GM06990 (cell line): ENCODE measurements around the gene CNGB1.

Source experiments
- DNase-seq: peaks from one replicate; pipeline ENCODE4 v3.0.0-alpha.2; 2011; ENCODE audit not compliant: insufficient read length; ENCODE audit errors: extremely low read depth
- H3K27me3 ChIP-seq: replicated peaks from 2 replicates; pipeline ENCODE4 v1.6.0; 2011; ENCODE audit warnings: low read length; ENCODE audit not compliant: control insufficient read depth, insufficient read depth
- H3K36me3 ChIP-seq: 2 replicates; pipeline ENCODE4 v1.5.1; 2011; ENCODE audit warnings: low read length; ENCODE audit not compliant: control insufficient read depth, insufficient read depth
- H3K4me3 ChIP-seq: replicated peaks from 2 replicates; pipeline ENCODE4 v1.5.1; 2011; ENCODE audit warnings: low read depth, mild to moderate bottlenecking, control low read depth, low read length
- TF ChIP-seq, protein P1 (sequence below): IDR thresholded peaks from 2 replicates; pipeline ENCODE4 v1.5.1; 2011; ENCODE audit warnings: low read length, control low read depth, mild to moderate bottlenecking, inconsistent platforms; ENCODE audit not compliant: insufficient read depth, poor library complexity, severe bottlenecking

Gene CNGB1

DNA sequence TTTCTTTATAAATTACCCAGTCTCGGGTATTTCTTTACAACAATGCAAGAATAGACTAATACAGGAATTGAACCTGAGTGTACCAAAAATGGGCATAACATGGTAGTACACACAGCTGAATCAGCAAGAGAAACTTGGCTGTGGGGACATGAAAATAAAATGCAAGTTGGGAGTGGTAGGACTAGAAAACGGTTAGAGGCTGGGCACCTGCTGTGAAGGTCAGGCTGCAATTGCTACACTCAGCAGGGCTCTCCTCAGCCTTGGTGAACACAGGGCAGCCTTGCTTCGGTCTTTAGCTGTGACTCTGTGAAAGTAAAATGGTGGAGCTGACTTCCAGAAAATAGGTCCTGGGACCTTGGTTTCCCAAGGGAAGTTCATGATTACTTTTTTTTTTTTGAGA, 45.6 kb downstream of the CNGB1 start:
- Histone ChIP-seq H3K27me3 (no peaks in the 10 kb centered on the region; the same call in 1 of the 2 replicates), H3K36me3 (no peaks in the 10 kb centered on the region), H3K4me3 (no peak overlapping the region)
- DNase-seq, result no peak
- TF ChIP-seq, protein P1, sequence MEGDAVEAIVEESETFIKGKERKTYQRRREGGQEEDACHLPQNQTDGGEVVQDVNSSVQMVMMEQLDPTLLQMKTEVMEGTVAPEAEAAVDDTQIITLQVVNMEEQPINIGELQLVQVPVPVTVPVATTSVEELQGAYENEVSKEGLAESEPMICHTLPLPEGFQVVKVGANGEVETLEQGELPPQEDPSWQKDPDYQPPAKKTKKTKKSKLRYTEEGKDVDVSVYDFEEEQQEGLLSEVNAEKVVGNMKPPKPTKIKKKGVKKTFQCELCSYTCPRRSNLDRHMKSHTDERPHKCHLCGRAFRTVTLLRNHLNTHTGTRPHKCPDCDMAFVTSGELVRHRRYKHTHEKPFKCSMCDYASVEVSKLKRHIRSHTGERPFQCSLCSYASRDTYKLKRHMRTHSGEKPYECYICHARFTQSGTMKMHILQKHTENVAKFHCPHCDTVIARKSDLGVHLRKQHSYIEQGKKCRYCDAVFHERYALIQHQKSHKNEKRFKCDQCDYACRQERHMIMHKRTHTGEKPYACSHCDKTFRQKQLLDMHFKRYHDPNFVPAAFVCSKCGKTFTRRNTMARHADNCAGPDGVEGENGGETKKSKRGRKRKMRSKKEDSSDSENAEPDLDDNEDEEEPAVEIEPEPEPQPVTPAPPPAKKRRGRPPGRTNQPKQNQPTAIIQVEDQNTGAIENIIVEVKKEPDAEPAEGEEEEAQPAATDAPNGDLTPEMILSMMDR, result no peak

DNA sequence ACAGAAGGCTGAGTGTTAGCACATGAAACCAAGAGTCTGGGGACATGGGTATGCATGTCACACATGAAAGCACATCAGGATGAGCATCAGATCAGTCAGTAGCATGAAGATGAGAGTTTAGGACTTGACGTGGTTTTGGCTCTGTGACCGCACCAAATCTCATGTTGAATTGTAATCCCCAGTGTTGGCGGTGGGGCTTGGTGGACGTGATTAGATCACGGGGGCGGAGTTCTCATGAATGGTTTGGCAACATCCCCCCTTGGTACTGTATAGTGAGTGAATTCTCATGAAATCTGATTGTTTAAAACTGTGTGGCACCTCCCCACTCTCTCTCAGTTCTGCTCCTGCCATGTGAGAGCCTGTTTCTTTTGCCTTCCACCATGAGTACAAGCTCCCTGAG, 46.4 kb downstream of the CNGB1 start:
- Histone ChIP-seq H3K36me3 (no peaks in the 10 kb centered on the region), H3K27me3 (no peaks in the 10 kb centered on the region; the same call in 1 of the 2 replicates), H3K4me3 (no peak overlapping the region)
- TF ChIP-seq, protein P1, result no peak
- no peak for DNase-seq

DNA sequence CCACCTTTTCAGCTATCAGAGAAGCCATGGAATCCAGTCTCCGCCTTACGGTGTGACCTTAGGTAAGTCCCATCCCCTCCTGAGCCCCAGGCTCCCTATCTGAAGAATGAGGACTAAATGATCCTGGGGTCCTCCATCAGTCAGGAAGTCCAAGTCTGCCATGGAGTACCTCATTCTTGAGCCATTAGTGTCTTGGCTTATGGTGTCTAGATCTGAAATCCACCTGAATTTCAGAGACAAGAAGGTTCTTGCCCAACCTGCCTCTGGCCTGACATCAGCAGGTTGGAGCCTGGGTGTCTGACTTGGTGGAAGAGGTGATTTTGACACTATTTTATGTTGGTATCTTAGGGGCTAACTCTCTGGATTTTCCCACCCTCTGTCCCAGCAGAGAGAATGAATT, 47.1 kb downstream of the CNGB1 start:
- H3K27me3 ChIP-seq, result no peaks in the 10 kb centered on the region; the same call in 1 of the 2 replicates
- no peak for DNase-seq
- no peaks in the 10 kb centered on the region for H3K36me3 ChIP-seq
- TF ChIP-seq, protein P1, result no peak
- no peak overlapping the region for H3K4me3 ChIP-seq

DNA sequence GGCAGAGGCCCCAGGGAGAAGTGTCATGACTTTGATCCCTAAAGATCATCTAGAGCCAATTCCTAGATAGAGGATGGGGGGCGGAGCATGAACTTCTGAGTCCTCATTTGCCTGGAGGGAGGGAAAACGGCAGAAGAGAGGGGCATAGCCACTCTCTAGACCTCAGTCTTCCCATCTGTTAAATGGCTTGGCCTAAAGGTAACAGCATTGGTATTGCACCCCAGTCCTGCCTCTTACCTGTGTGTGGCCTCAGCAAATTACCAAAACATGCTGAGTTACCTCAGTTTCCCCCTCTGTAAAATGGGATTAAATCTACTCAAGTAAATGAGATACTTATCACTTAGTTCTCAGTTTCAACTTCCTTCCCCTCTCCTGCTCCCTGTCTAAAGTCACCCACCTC, 47.5 kb downstream of the CNGB1 start:
- DNase-seq, result no peak
- TF ChIP-seq, protein P1, result no peak
- H3K27me3 ChIP-seq, result no peaks in the 10 kb centered on the region; the same call in 1 of the 2 replicates
- no peak overlapping the region for H3K4me3 ChIP-seq
- H3K36me3 ChIP-seq, result no peaks in the 10 kb centered on the region

DNA sequence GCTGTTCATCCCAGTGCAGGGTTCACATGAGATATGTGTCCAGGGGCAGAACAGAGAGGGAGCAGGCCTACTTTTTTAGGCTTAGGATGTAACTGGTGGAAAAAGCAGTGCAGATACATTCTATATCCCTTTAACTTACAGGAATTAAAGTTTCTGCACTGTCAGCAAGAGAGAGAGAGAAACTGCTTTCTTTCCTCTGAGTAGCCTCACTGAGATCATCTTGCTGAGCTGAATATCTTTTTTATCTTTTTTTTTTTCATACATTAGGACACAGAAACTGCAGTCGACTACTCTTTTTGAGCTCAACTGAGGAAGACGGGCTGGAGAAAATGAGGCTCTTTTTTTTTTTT, 50.1 kb downstream of the CNGB1 start:
- TF ChIP-seq, protein P1, result no peak
- H3K4me3 ChIP-seq, result no peak overlapping the region
- no peaks in the 10 kb centered on the region for H3K36me3 ChIP-seq
- DNase-seq, result no peak
- H3K27me3 ChIP-seq, result no peaks in the 10 kb centered on the region; the same call in 1 of the 2 replicates

DNA sequence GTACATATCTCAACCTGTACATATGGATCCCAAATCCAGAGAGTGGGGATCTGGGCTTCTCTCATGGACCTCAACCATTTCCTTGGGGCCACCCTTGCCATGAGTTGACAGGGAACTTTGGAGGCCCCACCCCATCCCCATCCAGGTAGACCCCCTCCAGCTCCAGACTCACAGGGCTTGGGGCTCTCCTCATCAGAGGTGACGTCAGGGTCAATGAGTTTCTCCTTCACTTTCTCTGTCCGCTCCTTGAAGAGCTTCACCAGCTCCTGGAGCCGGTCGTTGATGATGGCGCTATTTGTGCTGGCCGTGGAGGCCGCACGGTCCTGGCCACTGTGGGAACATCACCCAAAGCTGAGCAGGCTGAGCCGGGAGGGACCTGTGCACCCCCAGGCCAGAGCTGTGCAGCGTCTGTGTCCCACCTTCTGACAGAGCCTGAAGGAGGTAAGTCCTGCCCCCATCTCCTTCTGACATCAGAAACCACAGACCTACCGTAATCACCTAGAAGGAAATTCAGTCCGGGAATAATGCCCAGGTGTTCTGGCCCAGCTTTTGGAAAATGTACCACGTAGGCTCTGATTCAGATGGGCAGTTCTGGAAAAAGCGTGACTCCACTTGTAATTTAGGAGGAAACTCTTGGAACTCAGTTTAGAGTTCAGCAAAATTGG, 50.6 kb downstream of the CNGB1 start:
- TF ChIP-seq, protein P1, result no peak
- H3K27me3 ChIP-seq, result no peaks in the 10 kb centered on the region; the same call in none of the 2 replicates
- no peak overlapping the region for H3K4me3 ChIP-seq
- no peak for DNase-seq
- no peaks in the 10 kb centered on the region for H3K36me3 ChIP-seq
